Measurements from ENCODE around the gene DHDH. TPM values are rescaled to one million over a fixed set of nuclear protein-coding genes. Genes with fewer than 3 reads are reported as not detected.

Gene DHDH
- total and polyA plus RNA-seq, 2 of the 13 experiments (the other 11 are each of a cell fraction or from before 2014, with no cell fraction given): 0.13 to 0.91 TPM

DNA sequence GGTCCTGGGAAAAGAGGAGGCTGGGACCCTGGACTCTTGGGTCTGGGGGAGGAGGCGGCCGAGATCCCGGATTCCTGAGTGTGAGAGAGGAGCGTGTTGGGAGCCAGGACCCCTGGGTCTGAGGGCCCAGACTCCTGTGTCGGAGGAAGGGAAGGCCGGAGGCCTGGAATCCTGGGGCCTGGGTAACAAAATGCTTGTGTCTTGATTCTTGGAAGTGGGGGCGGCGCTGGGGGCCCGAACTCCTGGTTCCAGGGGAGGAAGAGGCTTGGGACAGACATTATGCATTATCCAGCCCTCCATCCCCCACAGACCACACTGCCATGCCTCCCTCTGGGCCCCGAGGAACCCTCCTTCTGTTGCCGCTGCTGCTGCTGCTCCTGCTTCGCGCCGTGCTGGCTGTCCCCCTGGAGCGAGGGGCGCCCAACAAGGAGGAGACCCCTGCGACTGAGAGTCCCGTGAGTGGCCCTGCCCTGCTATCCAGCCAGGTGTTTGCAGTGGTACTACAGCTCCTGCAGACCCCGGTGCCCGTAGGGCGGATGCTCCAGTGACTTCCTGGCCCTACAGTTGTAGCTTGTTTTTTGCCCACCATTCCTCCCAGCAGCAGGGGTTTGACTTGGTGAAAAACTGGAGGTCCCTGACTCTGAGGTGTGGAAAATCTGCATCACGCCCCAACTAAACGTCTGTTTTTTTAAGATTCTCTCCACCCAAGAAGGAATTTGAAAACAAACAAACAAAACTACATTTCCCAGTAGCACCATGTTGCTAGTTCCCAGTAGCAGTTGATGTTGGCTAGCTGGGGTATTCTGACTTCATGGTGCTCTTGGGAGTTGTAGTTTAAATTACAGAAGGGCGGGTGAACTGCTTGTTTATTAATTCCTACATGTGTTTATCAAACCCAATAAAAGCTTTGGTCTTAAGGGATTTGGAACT lies 32.8 kb upstream of the DHDH start (continued):
- TF ChIP-seq, protein P1, sequence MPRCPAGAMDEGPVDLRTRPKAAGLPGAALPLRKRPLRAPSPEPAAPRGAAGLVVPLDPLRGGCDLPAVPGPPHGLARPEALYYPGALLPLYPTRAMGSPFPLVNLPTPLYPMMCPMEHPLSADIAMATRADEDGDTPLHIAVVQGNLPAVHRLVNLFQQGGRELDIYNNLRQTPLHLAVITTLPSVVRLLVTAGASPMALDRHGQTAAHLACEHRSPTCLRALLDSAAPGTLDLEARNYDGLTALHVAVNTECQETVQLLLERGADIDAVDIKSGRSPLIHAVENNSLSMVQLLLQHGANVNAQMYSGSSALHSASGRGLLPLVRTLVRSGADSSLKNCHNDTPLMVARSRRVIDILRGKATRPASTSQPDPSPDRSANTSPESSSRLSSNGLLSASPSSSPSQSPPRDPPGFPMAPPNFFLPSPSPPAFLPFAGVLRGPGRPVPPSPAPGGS (CRISPR knock-in tag; IDR thresholded peaks at IDR 0.05): peak; percentile 12; the same call in 1 of the 2 replicates
- TF ChIP-seq HNRNPK (IDR thresholded peaks at IDR 0.05; ENCODE audit: low read depth, low read length, poor library complexity, severe bottlenecking) (no peak), ZNF563 (CRISPR knock-in tag; IDR thresholded peaks at IDR 0.05) (0 out of 2 replicates have a peak, but pooled peaks have one; percentile 3), HNF4G (IDR thresholded peaks at IDR 0.05; ENCODE audit: borderline replicate concordance, low read depth, low read length) (no peak), HNF4G (CRISPR knock-in tag; IDR thresholded peaks at IDR 0.05; ENCODE audit: borderline replicate concordance, low read depth) (0 out of 2 replicates have a peak, but pooled peaks have one; percentile 18), NR2F2 (IDR thresholded peaks at IDR 0.05; ENCODE audit: borderline replicate concordance, low read depth) (no peak), ZFP1 (CRISPR knock-in tag; IDR thresholded peaks at IDR 0.05) (no peak), ZBTB42 (CRISPR knock-in tag; IDR thresholded peaks at IDR 0.05) (0 out of 2 replicates have a peak, but pooled peaks have one; percentile 22), ZNF644 (CRISPR knock-in tag; IDR thresholded peaks at IDR 0.05; ENCODE audit: low read depth) (no peak), ZEB1 (IDR thresholded peaks at IDR 0.05; ENCODE audit: insufficient replicate concordance, low read depth) (peak; percentile 10), ZFY (CRISPR knock-in tag; IDR thresholded peaks at IDR 0.05) (peak; percentile 1), AGO2 (optimal IDR thresholded peaks at IDR 0.05; ENCODE audit: low read depth, low read length) (peak; percentile 34), ZFP91 (CRISPR knock-in tag; IDR thresholded peaks at IDR 0.05; ENCODE audit: borderline replicate concordance) (peak; percentile 47; the same call in 1 of the 2 replicates), GABPA (IDR thresholded peaks at IDR 0.05; ENCODE audit: low read depth, low read length) (no peak), GABPA (CRISPR knock-in tag; IDR thresholded peaks at IDR 0.05; ENCODE audit: low read depth) (peak; percentile 85), CREM (IDR thresholded peaks at IDR 0.05) (peak; percentile 88), CREM (CRISPR knock-in tag; IDR thresholded peaks at IDR 0.05) (no peak), CAMTA2 (CRISPR knock-in tag; IDR thresholded peaks at IDR 0.05; ENCODE audit: borderline replicate concordance) (0 out of 2 replicates have a peak, but pooled peaks have one; percentile 25), THAP11 (CRISPR knock-in tag; IDR thresholded peaks at IDR 0.05) (peak; percentile 97), DMAP1 (CRISPR knock-in tag; IDR thresholded peaks at IDR 0.05) (peak; percentile 5; the same call in 1 of the 2 replicates), DPF2 (CRISPR knock-in tag; IDR thresholded peaks at IDR 0.05; ENCODE audit: borderline replicate concordance, low read depth) (no peak), ZGPAT (CRISPR knock-in tag; IDR thresholded peaks at IDR 0.05) (0 out of 2 replicates have a peak, but pooled peaks have one; percentile 10)
- TF ChIP-seq, protein P2, sequence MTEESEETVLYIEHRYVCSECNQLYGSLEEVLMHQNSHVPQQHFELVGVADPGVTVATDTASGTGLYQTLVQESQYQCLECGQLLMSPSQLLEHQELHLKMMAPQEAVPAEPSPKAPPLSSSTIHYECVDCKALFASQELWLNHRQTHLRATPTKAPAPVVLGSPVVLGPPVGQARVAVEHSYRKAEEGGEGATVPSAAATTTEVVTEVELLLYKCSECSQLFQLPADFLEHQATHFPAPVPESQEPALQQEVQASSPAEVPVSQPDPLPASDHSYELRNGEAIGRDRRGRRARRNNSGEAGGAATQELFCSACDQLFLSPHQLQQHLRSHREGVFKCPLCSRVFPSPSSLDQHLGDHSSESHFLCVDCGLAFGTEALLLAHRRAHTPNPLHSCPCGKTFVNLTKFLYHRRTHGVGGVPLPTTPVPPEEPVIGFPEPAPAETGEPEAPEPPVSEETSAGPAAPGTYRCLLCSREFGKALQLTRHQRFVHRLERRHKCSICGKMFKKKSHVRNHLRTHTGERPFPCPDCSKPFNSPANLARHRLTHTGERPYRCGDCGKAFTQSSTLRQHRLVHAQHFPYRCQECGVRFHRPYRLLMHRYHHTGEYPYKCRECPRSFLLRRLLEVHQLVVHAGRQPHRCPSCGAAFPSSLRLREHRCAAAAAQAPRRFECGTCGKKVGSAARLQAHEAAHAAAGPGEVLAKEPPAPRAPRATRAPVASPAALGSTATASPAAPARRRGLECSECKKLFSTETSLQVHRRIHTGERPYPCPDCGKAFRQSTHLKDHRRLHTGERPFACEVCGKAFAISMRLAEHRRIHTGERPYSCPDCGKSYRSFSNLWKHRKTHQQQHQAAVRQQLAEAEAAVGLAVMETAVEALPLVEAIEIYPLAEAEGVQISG (CRISPR knock-in tag; IDR thresholded peaks at IDR 0.05): peak; percentile 46
